H4 (cell line): Measurements from ENCODE around the gene AMER2. TPM values are rescaled to one million over a fixed set of nuclear protein-coding genes. Genes with fewer than 3 reads are reported as not detected.
A peak's percentile ranks its signal among the peaks of the same experiment; 100 is the strongest.

Source experiments
- DNase-seq: peaks from one replicate; pipeline ENCODE4 v3.0.0-alpha.2; 2015; ENCODE audit warnings: low spot score
- total RNA-seq: library from RNA; depleted of rRNA; stranded (reverse); fragments of >200 nt; shearing (Covaris generic); gene quantifications from 2 replicates; pipeline ENCODE4 v1.2.3, GENCODE V29; 2014

AMER2 gene
- total RNA-seq, 1 experiment from 2014 or later = not detected

DNA sequence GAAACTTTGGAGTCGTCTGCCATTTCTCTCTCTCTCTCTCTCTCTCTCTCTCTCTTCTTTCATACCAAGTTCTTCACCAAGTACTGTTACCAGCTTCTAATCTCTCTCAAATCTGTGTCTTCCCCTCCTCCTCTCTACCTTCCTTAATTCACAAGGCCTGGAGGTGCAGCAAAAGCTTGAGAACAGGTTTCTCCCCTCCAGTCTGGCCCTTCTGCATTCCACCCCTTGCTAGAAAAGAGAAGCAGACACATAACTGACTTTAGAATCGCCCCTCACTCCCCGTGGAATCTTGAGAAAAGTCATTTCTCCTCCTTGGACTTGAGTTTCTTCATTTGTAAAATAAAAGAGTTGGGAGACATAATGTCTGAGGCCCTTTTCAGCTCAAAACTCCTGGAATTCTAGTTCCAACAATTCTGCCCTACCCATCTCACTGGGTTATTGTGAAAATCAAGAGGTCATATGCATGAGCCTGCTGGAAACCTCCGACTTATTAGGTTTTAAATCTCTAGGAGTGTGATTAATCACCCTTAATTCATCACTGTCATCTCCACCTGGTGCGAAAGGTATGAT is 20.4 kb downstream of the AMER2 start:
- no peak for DNase-seq

DNA sequence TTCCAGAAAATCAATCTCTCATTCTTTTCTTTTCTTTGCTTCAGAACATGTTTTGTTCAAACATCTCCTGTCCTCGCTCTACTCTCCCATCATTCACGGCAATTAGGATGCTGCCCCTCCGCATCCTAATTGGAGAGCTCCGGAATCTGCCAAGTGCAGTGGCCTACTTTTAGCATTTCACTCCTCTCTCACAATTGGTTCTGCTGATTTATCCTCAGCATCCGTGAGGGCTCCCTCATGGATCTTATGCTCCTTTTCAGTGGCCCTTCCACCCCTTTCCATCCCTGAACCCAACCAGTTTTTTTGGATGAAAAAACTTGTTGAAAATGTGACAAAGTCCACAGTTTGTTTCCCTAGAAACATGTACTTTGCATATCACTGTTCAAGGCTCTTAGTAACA is 22.4 kb downstream of the AMER2 start:
- no peak for DNase-seq

DNA sequence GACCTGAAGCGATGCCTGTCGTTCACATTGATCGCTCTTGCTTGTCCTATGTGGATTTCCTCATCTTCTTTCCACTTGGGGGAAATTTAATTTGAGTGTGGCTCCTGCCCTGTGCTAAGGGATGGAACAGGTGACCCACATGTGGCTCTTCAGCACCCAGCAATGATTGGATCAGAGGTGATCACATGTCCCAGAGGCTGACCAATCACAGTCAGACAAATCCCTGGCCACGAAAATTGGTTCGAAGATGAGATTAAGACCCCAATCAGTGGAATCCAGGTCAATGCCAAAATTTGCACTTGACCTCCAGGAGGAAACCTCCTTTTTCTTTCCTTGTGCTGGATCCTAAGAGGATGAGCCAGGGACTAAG is 23.7 kb downstream of the AMER2 start:
- no peak for DNase-seq

DNA sequence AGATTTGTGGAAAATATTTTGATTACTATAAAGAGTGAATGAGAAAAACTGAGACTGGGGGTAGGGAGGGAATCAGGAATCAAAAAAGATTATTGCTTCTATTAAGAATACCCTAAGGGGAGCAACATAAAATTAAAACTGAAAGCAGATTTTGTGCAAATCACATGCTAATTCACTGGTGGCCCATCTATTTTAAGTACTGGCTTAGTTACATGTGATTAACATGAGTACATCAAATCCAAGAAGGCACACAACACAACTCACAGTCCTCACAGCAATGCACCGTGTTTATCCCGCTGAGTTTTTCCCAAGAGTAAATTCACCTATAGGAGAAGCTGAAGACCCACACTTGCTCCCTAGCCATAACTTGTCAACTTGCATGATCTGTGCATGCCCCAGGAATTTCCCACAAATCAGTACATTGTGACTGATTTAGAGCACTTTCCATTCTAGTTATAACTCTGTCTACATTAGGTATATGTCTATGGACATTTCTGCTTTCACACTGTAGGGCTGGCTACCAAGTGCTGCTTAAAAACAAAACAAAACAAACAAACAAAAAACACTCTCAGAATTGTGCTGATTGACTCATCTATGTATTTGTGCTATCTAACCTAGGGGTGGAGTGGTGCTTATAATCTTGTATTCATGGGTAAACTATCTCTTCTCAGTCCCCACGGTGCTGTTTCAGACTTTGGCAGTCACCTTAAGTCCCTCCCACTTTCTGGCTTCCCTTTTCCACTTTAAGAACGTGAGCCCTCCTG is 24.3 kb downstream of the AMER2 start:
- no peak for DNase-seq

DNA sequence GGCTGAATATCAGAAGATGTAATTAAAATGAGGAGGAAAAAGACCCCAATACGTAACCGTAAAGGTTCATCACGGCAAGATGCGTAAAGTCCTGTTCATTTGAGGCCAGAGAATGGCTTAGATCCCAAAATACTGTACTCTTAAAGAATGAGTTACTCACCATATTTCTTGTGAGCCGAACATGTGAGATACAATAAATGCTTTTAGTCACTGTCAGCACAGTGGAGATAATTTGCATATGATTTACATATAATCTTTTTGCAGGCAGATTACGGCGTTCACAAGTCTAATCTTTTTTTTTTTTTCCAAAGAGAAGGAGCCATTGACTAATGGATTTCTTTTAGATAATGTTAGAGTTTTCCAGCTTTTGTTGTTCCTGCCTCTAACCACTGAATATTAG is 28.4 kb downstream of the AMER2 start:
- no peak for DNase-seq

DNA sequence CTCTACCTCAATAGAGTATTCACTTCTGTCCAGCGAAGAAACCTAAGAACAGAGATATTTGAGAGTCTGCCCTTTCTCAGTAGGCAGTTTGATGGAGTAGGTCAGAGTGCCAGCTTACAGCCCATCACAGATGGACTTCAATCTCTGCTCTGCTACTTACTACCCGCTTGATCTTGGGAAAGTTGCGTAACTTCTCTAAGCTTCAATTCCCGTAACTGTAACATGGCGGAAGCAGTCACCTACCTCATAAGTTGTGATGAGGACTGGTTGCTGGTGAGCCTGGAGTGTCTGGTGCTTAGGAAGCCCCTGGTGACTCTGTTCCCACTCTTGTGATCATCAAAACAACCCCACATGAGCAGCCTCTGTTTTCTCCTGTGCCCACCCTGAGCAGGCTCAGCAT is 31.0 kb downstream of the AMER2 start:
- DNase-seq = no peak

DNA sequence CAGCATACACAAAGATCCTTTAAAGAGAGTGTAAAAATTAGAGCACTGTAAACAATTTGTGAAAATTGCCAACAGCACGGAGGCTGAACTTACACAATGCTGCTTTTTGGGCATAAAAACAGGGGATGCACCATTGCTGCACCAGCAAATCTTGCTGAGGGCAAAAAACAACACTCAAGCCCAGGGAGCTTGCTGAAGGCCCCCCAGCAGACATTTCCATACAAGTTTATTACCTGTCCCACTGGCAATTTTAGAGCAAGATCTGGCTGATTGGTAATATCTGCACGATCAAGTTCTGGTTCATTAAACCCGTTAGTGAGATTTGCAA is 34.3 kb downstream of the AMER2 start:
- DNase-seq = no peak

DNA sequence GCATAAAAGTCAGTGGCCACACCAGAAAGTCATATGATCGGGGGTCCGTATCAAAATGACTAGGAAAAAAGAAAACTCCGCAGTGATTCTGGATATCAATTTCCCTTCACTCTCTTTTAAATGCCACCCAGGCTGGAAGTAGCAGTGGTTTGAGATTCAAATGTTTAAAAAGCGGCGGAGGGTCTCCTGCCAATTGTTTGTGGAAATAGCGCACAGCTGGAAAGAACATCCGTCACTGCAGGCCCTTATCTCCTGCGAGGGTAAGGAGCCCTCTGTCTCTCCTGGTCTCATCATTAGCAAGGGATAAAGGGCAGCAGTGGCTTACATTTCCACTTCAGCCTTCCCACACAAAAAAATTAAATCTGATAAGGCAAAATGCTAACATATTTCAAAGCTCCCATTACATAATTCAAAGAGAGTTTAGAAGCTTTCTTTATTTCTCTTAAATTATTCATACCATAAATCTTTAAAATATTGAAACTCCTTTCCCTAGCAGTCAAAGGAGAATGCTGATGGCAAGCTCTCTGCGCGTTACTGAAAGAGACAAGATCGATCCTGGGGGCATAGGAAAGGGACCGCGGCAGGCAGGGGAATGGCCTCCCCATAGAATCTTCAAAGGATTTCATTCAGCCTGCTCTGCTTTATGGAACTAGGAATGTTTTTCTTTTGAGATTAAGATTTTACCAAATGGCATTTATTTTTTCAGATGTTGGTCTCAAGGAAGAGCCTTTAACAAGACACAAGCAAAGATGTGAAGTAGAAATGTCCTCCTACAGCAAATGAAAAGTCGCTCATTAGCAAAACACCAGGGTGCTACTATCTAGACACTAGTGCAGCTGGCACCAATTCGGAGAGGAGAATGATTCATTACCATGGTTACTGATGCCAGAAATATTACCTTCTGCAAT is 35.0 kb downstream of the AMER2 start:
- no peak for DNase-seq

DNA sequence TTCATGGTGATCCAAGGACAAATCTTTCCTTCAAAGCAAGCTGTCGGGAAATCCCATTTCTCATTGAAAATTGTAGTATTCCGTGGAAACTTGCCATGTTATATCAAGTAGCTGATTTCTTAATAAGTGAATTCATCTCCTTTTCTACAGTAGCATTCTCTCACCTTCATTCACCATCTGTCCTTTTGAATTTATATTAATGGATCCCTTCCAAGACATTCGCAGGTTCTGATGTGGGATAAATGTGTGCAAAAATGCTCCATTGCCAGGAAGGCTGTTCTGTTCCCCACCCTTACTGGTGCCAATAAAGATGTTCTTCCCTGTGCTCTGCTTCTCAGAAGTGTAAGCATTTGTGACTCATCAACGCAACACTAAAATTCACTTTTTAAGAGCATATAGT is 36.2 kb downstream of the AMER2 start:
- DNase-seq = no peak

DNA sequence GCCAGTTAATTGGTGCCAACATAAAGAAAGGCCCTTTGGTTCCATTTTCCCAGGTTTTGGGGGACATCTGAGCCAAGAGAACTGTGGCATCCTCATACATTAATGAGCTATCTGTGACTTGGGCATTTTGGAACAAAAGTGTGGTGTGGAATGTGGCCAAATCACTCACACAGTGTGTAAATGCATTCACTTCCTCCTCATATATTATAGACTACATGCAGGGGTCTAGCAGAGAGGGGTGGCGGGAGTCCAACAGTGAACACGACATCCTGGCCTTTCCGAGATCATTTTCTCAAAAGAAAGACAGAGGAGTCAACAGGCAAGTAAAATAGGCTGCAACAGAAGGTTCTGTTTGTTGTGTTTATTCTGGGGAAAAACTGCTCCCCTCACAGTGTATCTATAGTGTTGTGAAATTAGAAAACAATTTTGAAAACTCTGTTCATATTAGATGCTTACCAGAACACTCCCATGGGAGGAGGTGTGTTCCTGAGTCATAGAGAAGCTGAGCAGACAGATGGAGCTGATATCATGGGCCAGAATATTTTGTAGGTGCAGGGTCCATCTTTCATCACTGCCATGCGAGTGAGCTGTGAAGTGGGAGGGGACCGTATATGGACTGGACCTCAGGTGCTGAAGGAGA is 39.2 kb downstream of the AMER2 start:
- no peak for DNase-seq

DNA sequence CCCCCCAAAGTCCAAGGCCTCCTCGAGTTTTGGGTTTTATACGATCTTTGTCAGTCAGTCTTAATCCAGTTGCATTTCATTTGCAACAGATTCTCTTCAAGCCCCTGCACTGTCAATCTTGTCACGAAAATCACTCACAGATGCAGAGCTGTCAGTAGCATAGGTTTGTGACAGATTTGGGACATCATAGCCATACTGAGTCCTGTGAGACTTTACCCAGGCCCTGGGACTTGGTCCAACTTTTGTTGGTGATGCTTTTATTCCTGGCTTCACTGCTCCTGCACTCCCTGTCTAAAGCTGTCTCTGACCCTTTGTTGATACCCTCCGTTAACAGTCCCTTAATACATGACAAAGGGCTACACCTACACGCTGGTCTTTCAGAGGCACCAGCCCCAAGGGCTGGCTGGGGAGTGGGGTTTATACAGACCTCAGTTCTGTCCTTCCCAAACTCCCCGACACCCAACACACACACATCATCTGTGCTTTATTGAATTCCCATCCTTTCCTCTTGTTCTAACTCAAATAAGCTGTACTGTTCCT is 40.1 kb downstream of the AMER2 start:
- DNase-seq = no peak

DNA sequence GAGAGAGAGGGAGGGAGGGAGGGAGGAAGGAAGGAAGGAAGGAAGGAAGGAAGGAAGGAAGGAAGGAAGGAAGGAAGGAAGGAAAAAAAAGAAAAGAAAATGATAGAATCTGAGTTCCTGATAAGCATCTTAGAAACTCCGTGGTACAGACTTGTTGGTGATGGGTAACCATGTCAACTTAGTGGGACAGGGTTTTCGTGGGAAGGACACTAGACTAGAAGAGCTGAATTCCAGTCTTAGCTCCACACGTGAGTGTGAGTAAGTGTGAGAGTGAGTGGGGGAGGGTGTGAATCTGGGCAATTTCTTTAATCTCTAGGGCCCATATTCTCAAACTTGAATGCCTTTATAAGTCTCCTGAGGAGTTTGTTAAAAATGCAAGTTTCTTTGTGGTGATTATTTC is 41.1 kb downstream of the AMER2 start:
- DNase-seq = no peak

DNA sequence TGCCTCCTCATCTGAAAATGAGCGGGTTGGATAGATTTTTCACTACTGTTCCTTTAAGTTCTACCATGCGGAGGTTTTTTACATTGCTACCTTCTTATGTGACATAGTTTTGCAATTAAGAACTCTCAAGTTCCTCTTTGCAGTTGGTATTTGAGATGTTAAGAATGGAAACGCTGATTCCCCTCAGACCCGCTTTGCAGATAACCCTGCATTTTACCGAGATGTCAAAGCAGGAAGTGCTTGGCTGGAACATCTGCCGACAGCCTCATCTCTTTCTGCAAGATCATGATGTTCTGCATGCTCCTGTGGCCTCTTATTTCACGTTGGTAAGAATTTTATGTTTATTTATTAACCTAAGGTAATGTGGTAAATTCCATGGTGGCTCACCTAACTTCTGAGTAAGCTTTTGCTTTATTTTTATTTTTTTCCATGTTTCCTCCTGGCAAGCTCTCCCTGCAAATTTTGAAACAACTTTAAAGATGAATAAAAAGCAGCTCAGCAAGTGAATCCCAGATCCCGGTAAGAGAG is 53.6 kb downstream of the AMER2 start:
- no peak for DNase-seq

DNA sequence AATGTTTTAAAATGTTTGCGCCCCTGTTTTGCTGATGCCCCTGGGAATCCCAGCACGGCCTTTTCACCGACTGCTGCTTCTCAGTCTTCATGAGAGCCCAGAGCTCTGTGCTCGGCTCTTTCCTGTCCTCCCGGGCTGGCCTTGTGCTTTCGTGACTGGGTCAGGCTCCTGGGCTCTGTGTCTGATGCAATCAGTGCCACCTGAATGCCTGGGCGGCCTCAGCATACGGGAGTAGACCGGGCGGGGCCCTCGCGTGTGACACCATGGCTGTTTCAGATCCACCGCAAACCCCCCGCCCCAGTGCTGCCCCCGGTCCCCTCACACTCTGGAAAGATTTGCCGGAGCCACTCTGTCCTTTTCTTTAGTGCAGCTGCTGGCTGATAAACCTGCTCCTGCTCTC is 54.8 kb downstream of the AMER2 start:
- DNase-seq = no peak

DNA sequence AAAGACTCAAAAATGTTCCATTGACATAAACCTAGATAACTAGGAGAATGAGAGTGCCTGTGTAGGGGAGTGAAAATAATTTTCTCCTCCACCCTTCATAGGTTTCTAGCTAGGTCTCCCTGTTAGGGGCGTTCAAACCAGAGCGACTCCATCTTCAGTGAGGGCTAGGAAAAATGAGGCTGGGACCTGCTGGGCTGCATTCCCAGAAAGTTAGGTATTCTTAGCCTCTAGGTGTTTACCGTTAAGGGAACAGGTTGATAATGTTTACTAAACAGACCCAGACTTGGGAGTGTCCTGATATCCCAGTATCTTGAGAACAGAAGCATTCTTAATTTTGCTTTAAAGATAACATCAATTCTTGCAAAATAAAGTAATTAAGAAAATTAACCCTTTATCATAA is 56.0 kb downstream of the AMER2 start:
- DNase-seq = no peak

DNA sequence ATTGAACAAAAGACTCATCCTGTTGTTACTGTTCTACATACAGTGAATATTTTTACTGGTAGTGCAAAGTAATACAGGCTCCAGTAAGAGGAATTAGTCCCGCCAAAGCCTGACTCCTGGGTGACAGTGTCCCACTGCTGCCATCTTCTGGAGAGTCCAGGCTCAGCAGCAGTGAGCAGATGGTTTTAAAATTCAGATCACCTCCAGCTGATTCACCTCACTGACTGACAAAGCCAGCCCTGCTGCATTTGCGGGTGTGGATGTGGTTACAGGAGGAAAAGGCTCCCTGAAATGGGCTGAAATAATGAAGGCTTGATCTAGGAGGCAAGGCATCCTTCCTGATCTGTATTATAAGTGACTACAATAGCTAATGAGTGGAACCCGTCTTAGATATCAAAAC is 57.9 kb downstream of the AMER2 start:
- DNase-seq = peak; percentile 61

DNA sequence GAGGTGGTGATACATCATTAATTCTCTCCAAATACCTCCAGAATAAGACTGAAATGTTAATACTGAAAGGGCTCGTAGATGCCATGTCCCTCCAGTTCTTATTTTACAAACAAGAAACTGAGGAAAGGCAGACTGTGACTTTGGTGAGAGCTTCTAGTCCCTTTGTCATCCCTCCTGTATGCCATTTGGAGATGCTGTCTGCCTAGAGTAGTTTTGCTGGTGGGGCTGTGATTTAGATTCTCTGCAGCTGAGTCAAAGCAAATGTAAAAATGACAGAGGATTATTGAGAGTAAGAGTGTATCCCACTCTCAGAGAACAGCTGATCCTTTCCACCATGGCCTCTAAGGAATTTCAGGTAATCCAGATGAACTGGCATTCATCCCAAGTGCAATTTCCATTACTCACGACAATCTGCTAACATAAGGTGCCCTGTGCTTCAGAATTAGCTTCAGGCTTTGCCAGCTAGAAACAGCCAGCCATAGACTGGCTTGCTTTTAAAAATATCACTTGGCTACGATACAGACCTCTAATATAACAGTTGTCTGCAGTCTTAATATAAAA is 59.3 kb downstream of the AMER2 start:
- DNase-seq = no peak
